ENCODE data around the gene UNC13C. TPM values are rescaled to one million over a fixed set of nuclear protein-coding genes. Genes with fewer than 3 reads are reported as not detected.
A peak's percentile ranks its signal among the peaks of the same experiment; 100 is the strongest.

Gene UNC13C
- polyA plus RNA-seq, 1 donor from 2014 or later = 0.16 TPM

GRCh38 chr15:54500330-54500729, 522.1 kb downstream of the UNC13C start:
- Mint-ChIP-seq H3K9me3 (peaks cover 0 to 13% (median 0%) of the 10 kb centered on the region in 3 donors), H3K4me1 (no peaks in the 10 kb centered on the region), H3K27ac (no peak overlapping the region), H3K4me3 (no peak overlapping the region), H3K27me3 (no peaks in the 10 kb centered on the region), H3K36me3 (peaks cover 2% of the 10 kb centered on the region)

DNA sequence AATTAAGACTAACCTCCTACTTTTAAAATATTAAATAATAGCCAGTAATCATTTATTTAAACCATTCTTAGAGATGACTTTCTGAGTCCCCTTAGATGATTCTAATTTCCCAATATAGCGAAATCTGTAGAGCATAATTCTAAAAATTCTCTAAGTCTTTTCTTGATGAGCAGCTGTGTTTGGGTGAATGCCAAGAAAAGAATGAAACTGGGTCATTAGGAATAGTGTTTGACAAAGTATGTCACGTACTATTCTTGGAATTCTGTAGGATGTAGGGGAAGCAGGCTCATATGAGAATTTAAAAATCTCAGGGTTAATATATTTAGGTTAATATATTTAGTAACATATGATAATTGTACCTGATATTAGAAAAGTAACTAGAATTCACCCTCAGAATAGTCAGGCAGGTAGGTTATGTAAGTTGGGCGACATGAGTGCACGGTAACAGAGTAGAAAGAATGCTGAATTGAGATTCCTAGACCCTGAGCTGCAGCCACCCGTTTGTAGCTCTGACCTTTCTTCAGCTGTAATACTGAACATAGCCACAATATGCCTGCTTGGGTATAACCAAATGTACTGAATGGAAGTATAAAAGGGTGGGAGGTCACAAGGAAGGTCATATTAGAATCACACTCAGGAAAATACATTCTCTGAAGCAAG, 524.3 kb downstream of the UNC13C start:
- Mint-ChIP-seq H3K27me3 (no peaks in the 10 kb centered on the region), H3K36me3 (peaks cover 2% of the 10 kb centered on the region), H3K27ac (no peak overlapping the region), H3K4me1 (no peaks in the 10 kb centered on the region), H3K9me3 (peaks cover 0 to 13% (median 0%) of the 10 kb centered on the region in 3 donors), H3K4me3 (no peak overlapping the region)

- no peak overlapping the region for H3K27ac Mint-ChIP-seq
- peaks cover 2% of the 10 kb centered on the region for H3K36me3 Mint-ChIP-seq
- H3K27me3 Mint-ChIP-seq = no peaks in the 10 kb centered on the region
- H3K4me1 Mint-ChIP-seq = no peaks in the 10 kb centered on the region
- H3K4me3 Mint-ChIP-seq = no peak overlapping the region
- peaks cover 0 to 11% (median 0%) of the 10 kb centered on the region in 3 donors for H3K9me3 Mint-ChIP-seq
These were observed 526.5 kb downstream of the UNC13C start for GRCh38 chr15:54504695-54505094.

DNA sequence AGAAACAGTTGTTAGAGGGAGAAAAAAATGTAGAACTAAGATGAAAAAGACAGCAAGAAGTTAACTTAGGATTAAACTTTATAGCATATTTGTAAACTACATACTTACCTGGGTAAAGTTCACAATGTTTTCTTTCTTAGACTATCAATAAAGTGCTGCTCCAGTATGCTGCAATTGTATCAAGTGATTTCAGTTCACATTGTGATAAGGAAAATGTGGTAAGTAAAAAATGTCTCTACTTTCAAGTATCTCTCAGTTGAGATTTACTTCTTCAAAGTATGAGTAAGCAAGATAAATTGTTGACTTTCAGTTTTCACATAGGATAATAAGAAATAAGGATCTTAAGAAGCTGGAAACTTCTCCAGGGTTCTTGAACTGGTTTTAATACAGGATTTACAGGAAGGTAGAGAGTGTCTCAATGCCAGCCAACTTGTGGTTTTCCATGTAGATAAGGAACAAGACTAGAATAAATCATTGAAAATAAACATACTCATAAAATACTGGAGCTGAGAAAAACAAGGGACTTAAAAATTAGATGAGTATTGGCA, 528.8 kb downstream of the UNC13C start:
- peaks cover 0 to 5% (median 0%) of the 10 kb centered on the region in 3 donors for H3K9me3 Mint-ChIP-seq
- no peak overlapping the region for H3K27ac Mint-ChIP-seq
- no peaks in the 10 kb centered on the region for H3K4me1 Mint-ChIP-seq
- H3K27me3 Mint-ChIP-seq = no peaks in the 10 kb centered on the region
- H3K4me3 Mint-ChIP-seq = no peak overlapping the region
- no peaks in the 10 kb centered on the region for H3K36me3 Mint-ChIP-seq

DNA sequence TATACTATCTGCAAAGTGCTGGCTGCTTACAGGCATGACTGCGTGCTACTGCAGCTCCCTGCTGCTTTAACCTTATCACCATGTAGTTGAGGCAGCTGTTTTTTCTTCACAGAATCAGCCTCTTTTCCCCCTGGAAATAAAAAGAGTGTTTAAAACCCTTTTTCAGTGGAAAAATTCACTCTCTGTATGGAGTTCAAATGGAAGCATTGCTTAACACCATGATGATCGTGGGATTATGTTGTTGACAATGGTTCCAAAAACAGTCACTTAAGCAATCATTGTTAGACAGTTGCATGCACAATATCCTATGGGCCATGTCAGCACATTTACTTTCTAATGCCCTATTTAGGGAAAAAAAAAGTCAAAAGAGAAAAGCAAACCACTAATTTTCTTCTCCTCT, 536.4 kb downstream of the UNC13C start:
- Mint-ChIP-seq H3K4me3 (no peak overlapping the region), H3K9me3 (no peaks in the 10 kb centered on the region), H3K36me3 (no peaks in the 10 kb centered on the region), H3K27me3 (no peaks in the 10 kb centered on the region), H3K27ac (no peak overlapping the region), H3K4me1 (no peaks in the 10 kb centered on the region)

- Mint-ChIP-seq H3K36me3 (no peaks in the 10 kb centered on the region), H3K4me1 (no peaks in the 10 kb centered on the region), H3K27ac (no peak overlapping the region), H3K9me3 (no peaks in the 10 kb centered on the region), H3K27me3 (no peaks in the 10 kb centered on the region), H3K4me3 (no peak overlapping the region)
These were observed 537.7 kb downstream of the UNC13C start for GRCh38 chr15:54515664-54516582.

- Mint-ChIP-seq H3K36me3 (no peaks in the 10 kb centered on the region), H3K27me3 (no peaks in the 10 kb centered on the region), H3K4me3 (no peak overlapping the region), H3K4me1 (no peaks in the 10 kb centered on the region), H3K9me3 (no peaks in the 10 kb centered on the region), H3K27ac (no peak overlapping the region)
These were observed 539.1 kb downstream of the UNC13C start for GRCh38 chr15:54517366-54517765.

DNA sequence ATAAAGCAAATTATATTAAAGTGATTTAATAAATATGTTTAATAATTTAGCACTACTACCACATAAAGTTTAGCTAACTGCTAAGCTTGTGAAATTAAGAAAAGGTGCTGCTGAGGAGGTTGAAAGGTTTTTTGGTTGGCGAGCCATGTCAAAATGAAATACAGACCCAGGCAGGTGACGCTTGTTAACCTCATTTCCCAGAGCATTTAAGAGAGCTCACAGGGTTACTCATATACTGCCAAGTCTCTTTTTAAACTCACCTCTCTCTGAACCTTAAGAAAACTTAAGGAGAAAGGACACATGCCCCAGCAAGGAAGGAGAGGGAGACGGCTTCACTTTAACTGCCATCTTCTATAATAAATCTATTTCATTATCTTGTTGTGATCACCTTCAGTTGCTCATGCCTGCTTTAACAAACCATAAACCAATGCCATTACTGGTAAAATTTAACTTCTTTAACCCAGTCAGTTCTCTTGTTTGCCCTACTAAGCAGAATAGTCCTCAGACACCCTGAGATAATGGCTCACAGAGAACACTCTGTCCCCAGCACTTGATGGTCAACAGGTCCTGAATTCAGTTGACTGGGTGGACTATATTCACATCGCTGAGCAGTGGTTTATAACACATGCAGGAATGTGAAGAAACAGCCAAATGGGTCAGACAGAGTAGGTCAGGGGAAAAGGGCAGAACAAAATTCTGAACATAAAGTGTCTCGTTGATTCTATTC, 540.1 kb downstream of the UNC13C start:
- peak overlapping the region in 1 of 4 donors; percentile 53 for H3K4me3 Mint-ChIP-seq
- H3K9me3 Mint-ChIP-seq = no peaks in the 10 kb centered on the region
- no peaks in the 10 kb centered on the region for H3K4me1 Mint-ChIP-seq
- H3K27ac Mint-ChIP-seq = no peak overlapping the region
- no peaks in the 10 kb centered on the region for H3K36me3 Mint-ChIP-seq
- no peaks in the 10 kb centered on the region for H3K27me3 Mint-ChIP-seq

DNA sequence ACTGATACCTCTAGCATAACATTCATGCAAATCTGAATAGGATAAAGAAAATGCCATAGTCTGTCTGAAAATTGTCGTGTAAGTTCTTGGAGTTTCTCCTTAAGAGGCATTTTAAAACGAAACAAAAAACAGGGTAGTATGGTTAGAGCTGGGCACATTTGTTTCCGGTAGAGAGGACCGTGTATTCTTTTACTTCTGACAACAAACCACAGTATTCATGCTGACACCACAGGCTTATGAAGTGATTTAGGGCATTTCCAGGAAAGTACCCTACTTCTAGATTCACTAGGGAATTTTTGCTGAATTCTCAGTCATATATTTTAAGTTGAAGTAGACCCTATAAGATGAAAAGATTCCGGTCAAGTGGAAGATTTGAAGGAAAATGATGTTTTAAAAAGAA, 541.3 kb downstream of the UNC13C start:
- Mint-ChIP-seq H3K9me3 (no peaks in the 10 kb centered on the region), H3K27ac (no peak overlapping the region), H3K36me3 (no peaks in the 10 kb centered on the region), H3K4me3 (no peak overlapping the region), H3K27me3 (no peaks in the 10 kb centered on the region), H3K4me1 (no peaks in the 10 kb centered on the region)

DNA sequence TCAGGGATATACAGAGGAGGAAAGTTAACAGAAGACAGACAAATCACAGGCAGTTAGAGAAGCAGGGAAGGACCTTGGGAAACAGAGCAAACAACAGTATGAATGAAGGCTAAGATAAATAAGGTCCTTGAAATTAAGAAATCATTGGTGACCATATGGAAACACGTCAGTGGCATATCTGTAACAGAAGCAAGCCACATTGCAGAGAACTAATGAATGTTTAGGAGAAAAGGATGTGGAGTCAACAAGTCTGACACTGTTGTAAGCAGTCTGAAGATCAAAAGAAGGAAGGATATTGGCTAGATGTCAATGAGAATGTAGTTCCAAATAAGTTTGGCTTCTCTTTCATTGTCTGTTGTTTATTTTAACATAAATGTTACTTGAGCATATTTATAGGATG, 542.4 kb downstream of the UNC13C start:
- H3K4me3 Mint-ChIP-seq = no peak overlapping the region

DNA sequence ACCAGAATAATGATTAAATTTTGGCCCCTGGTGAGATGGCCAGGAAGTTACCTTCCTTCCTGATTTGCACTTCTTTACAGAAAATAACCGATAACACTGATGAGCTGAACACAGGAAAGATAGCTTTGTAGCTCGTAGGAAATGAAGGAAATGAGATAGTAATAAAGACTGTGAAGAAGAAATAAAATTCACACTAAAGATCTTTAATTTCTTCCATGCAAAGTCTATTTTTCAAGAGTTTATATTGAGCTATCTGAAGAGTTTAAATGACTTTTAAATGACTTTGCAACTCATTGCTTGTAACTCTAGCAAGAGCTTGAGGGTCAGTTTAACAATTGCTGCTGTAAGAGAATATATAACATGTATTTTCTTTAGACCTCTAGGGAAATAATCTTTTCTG, 543.0 kb downstream of the UNC13C start:
- Mint-ChIP-seq H3K9me3 (no peaks in the 10 kb centered on the region), H3K27me3 (no peaks in the 10 kb centered on the region), H3K4me3 (no peak overlapping the region), H3K27ac (no peak overlapping the region), H3K4me1 (no peaks in the 10 kb centered on the region), H3K36me3 (no peaks in the 10 kb centered on the region)

More for the DNA sequence above, 542.4 kb downstream of the UNC13C start:
- Mint-ChIP-seq H3K36me3 (no peaks in the 10 kb centered on the region), H3K9me3 (no peaks in the 10 kb centered on the region), H3K27me3 (no peaks in the 10 kb centered on the region), H3K4me1 (no peaks in the 10 kb centered on the region), H3K27ac (no peak overlapping the region)

- no peaks in the 10 kb centered on the region for H3K36me3 Mint-ChIP-seq
- no peaks in the 10 kb centered on the region for H3K27me3 Mint-ChIP-seq
- H3K9me3 Mint-ChIP-seq = no peaks in the 10 kb centered on the region
- no peaks in the 10 kb centered on the region for H3K4me1 Mint-ChIP-seq
- no peak overlapping the region for H3K27ac Mint-ChIP-seq
- H3K4me3 Mint-ChIP-seq = no peak overlapping the region
These were observed 549.8 kb downstream of the UNC13C start for GRCh38 chr15:54528021-54528420.

GRCh38 chr15:54540721-54541120, 562.5 kb downstream of the UNC13C start:
- H3K27me3 Mint-ChIP-seq = no peaks in the 10 kb centered on the region
- H3K27ac Mint-ChIP-seq = no peak overlapping the region
- H3K9me3 Mint-ChIP-seq = peaks cover 2 to 24% (median 10%) of the 10 kb centered on the region in 3 donors
- no peak overlapping the region for H3K4me3 Mint-ChIP-seq
- no peaks in the 10 kb centered on the region for H3K4me1 Mint-ChIP-seq
- no peaks in the 10 kb centered on the region for H3K36me3 Mint-ChIP-seq

- H3K9me3 Mint-ChIP-seq = peaks cover 0 to 12% (median 10%) of the 10 kb centered on the region in 3 donors
- no peak overlapping the region for H3K4me3 Mint-ChIP-seq
- no peaks in the 10 kb centered on the region for H3K36me3 Mint-ChIP-seq
- H3K4me1 Mint-ChIP-seq = no peaks in the 10 kb centered on the region
- no peak overlapping the region for H3K27ac Mint-ChIP-seq
- no peaks in the 10 kb centered on the region for H3K27me3 Mint-ChIP-seq
These were observed 569.2 kb downstream of the UNC13C start for GRCh38 chr15:54547491-54547890.

- H3K27ac Mint-ChIP-seq = no peak overlapping the region
These were observed 572.7 kb downstream of the UNC13C start for GRCh38 chr15:54550954-54551353.

More at GRCh38 chr15:54550954-54551353, 572.7 kb downstream of the UNC13C start:
- H3K9me3 Mint-ChIP-seq = no peaks in the 10 kb centered on the region
- no peaks in the 10 kb centered on the region for H3K36me3 Mint-ChIP-seq
- no peaks in the 10 kb centered on the region for H3K4me1 Mint-ChIP-seq
- H3K4me3 Mint-ChIP-seq = no peak overlapping the region
- H3K27me3 Mint-ChIP-seq = no peaks in the 10 kb centered on the region
